ENCODE data around the gene PCDHGA7.
"Not testable (repeated sequence)": the region's sequence is repeated elsewhere in the genome, so short reads cannot be mapped to it uniquely, and the experiment has no call there.

DNA sequence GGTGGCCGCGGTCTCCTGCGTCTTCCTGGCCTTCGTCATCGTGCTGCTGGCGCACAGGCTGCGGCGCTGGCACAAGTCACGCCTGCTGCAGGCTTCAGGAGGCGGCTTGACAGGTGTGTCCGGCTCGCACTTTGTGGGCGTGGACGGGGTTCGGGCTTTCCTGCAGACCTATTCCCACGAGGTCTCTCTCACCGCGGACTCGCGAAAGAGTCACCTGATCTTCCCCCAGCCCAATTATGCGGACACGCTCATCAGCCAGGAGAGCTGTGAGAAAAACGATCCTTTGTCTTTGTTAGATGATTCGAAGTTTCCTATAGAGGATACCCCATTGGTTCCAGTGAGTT is 32.7 kb downstream of the PCDHGA7 start:
- TF ChIP-seq JUND (IDR thresholded peaks at IDR 0.05); EP300 (IDR thresholded peaks at IDR 0.05; ENCODE audit: borderline replicate concordance in 1 of 2, low read depth in 1 of 2, low read length in 1 of 2); CTCF (IDR thresholded peaks at IDR 0.05); TEAD4 (IDR thresholded peaks at IDR 0.05; ENCODE audit: borderline replicate concordance, insufficient read depth); GATA2 (CRISPR knock-in tag; IDR thresholded peaks at IDR 0.05); SIN3A (IDR thresholded peaks at IDR 0.05; ENCODE audit: borderline replicate concordance, low read depth, low read length); MAX (IDR thresholded peaks at IDR 0.05; ENCODE audit: low read depth); RAD21 (IDR thresholded peaks at IDR 0.05; ENCODE audit: low read length); POLR2AphosphoS5 (IDR thresholded peaks at IDR 0.05; ENCODE audit: low read depth, low read length): not testable (repeated sequence)
- TF ChIP-seq, protein P1, sequence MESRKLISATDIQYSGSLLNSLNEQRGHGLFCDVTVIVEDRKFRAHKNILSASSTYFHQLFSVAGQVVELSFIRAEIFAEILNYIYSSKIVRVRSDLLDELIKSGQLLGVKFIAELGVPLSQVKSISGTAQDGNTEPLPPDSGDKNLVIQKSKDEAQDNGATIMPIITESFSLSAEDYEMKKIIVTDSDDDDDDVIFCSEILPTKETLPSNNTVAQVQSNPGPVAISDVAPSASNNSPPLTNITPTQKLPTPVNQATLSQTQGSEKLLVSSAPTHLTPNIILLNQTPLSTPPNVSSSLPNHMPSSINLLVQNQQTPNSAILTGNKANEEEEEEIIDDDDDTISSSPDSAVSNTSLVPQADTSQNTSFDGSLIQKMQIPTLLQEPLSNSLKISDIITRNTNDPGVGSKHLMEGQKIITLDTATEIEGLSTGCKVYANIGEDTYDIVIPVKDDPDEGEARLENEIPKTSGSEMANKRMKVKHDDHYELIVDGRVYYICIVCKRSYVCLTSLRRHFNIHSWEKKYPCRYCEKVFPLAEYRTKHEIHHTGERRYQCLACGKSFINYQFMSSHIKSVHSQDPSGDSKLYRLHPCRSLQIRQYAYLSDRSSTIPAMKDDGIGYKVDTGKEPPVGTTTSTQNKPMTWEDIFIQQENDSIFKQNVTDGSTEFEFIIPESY (IDR thresholded peaks at IDR 0.05; ENCODE audit: borderline replicate concordance, low read depth) = not testable (repeated sequence)
- TF ChIP-seq, protein P2, sequence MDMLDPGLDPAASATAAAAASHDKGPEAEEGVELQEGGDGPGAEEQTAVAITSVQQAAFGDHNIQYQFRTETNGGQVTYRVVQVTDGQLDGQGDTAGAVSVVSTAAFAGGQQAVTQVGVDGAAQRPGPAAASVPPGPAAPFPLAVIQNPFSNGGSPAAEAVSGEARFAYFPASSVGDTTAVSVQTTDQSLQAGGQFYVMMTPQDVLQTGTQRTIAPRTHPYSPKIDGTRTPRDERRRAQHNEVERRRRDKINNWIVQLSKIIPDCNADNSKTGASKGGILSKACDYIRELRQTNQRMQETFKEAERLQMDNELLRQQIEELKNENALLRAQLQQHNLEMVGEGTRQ (IDR thresholded peaks at IDR 0.05; ENCODE audit: borderline replicate concordance, low read depth, low read length) = not testable (repeated sequence)

All from SK-N-SH (cell line).